ENCODE results near the gene WNT6.

WNT6 gene

GRCh38 chr2:218899147-218899546, 39.5 kb downstream of the WNT6 start:
- H3K4me3 ChIP-seq (ENCODE audit: low read length): no peak overlapping the region
- DNase-seq (ENCODE audit: low read depth, low spot score): no peak

GRCh38 chr2:218902427-218902826, 42.8 kb downstream of the WNT6 start:
- H3K4me3 ChIP-seq (ENCODE audit: low read length): no peak overlapping the region
- no peak for DNase-seq (ENCODE audit: low read depth, low spot score)

GRCh38 chr2:218904176-218904575, 44.6 kb downstream of the WNT6 start:
- DNase-seq (ENCODE audit: low read depth, low spot score): no peak

GRCh38 chr2:218908721-218909619, 49.4 kb downstream of the WNT6 start:
- DNase-seq (ENCODE audit: low read depth, low spot score): no peak

More at GRCh38 chr2:218904176-218904575, 44.6 kb downstream of the WNT6 start:
- no peak overlapping the region for H3K4me3 ChIP-seq (ENCODE audit: low read length)

GRCh38 chr2:218910741-218911140, 51.1 kb downstream of the WNT6 start:
- DNase-seq (ENCODE audit: low read depth, low spot score): no peak
- no peak overlapping the region for H3K4me3 ChIP-seq (ENCODE audit: low read length)

More at GRCh38 chr2:218908721-218909619, 49.4 kb downstream of the WNT6 start:
- no peak overlapping the region for H3K4me3 ChIP-seq (ENCODE audit: low read length)

- DNase-seq (ENCODE audit: low read depth, low spot score): no peak
- no peak overlapping the region for H3K4me3 ChIP-seq (ENCODE audit: low read length)
These were observed 60.9 kb downstream of the WNT6 start for GRCh38 chr2:218920504-218920903.

All from Jurkat, Clone E6-1 (cell line).